HCT116 (cell line): ENCODE measurements around the gene EIF3L. TPM values are rescaled to one million over a fixed set of nuclear protein-coding genes. Genes with fewer than 3 reads are reported as not detected.

ENCODE experiments used
- ATAC-seq: fragments of 200-7000 bp; cut with Tn5 transposase; 2 replicates; pipeline ENCODE4 v1.9.1; 2020; ENCODE audit warnings: mild to moderate bottlenecking, moderate library complexity
- BruUV-seq: library from RNA; stranded (reverse); fragments of 400-500 nt; replicated peaks from 2 replicates; lab custom pipeline; 2021; lab: Mats Ljungman, UMichigan
- CTCF ChIA-PET: fragments of 300-600 bp; sonication (Branson Sonifier 250); formaldehyde crosslinking; loops from one replicate; lab custom pipeline; 2021; ENCODE audit warnings: antibody characterized with exemption; lab: Charles Lee
- POLR2A ChIA-PET: fragments of 300-600, 350-600 bp; sonication (Branson Sonifier 250); formaldehyde crosslinking; loops from one replicate; lab custom pipeline; 2021; ENCODE audit warnings: antibody characterized with exemption; lab: Charles Lee
- RAD21 ChIA-PET, 2 experiments: fragments of 300-600 bp; sonication (Branson Sonifier 250); formaldehyde crosslinking; loops; one replicate each; lab custom pipeline; 2023; ENCODE audit warnings: low total read pairs in 2 of 2; ENCODE audit not compliant: uncharacterized antibody in 2 of 2, unreplicated experiment in 2 of 2, low non-redundant PET in 1 of 2; lab: Charles Lee
- DNase-seq: peaks from one replicate; pipeline ENCODE4 v3.0.0-alpha.2; 2010; ENCODE audit warnings: low read depth, low spot score
- H2AFZ ChIP-seq: fragments of 200-600 bp; shearing (Covaris generic), sonication (generic); 2 replicates; pipeline ENCODE4 v1.6.1; 2017; ENCODE audit warnings: low read depth, mixed run types, mixed read lengths, antibody characterized with exemption, low read length; ENCODE audit not compliant: poor library complexity, severe bottlenecking
- H3K27ac ChIP-seq: 2 replicates; pipeline ENCODE4 v1.5.1; 2012; ENCODE audit warnings: low read depth, low read length
- H3K27me3 ChIP-seq: fragments of 200-600 bp; sonication (generic); 2 replicates; pipeline ENCODE4 v1.6.1; 2016; ENCODE audit warnings: mixed run types, low read length, mixed read lengths; ENCODE audit not compliant: insufficient read depth
- H3K36me3 ChIP-seq, 2 experiments: fragments of 200-500 bp in 1 of 2; fragments of 200-600 bp in 1 of 2; sonication (Bioruptor generic) in 1 of 2; sonication (generic) in 1 of 2; 2 replicates each; pipeline versions ENCODE4 v1.5.1 to v1.6.1; 2014 to 2016; ENCODE audit warnings: low read length in 2 of 2, inconsistent platforms in 1 of 2, mixed read lengths in 1 of 2, mixed run types in 1 of 2; ENCODE audit not compliant: insufficient read depth in 2 of 2, control insufficient read depth in 1 of 2
- H3K4me1 ChIP-seq, 2 experiments: fragments of 200-600 bp in 1 of 2; sonication (generic) in 1 of 2; 2 replicates each; pipeline versions ENCODE4 v1.5.1 to v1.6.1; 2012 to 2017; ENCODE audit warnings: low read length in 2 of 2, inconsistent platforms in 1 of 2, mild to moderate bottlenecking in 1 of 2, mixed read lengths in 1 of 2, mixed run types in 1 of 2, moderate library complexity in 1 of 2; ENCODE audit not compliant: insufficient read depth in 2 of 2, control insufficient read depth in 1 of 2
- H3K4me2 ChIP-seq: fragments of 200-600 bp; sonication (generic); 2 replicates; pipeline ENCODE4 v1.6.1; 2017; ENCODE audit warnings: mixed run types, low read length, mixed read lengths
- H3K4me3 ChIP-seq, 2 experiments: fragments of 200-600 bp in 1 of 2; sonication (generic) in 1 of 2; replicated peaks in 1 of 2; 2 replicates each; pipeline ENCODE4 v1.5.1; 2011 to 2016; ENCODE audit warnings: low read length in 2 of 2, control low read depth in 1 of 2, low read depth in 1 of 2, mild to moderate bottlenecking in 1 of 2, mixed read lengths in 1 of 2, mixed run types in 1 of 2
- H3K79me2 ChIP-seq: fragments of 200-600 bp; sonication (generic); 2 replicates; pipeline ENCODE4 v1.6.1; 2017; ENCODE audit warnings: mild to moderate bottlenecking, mixed run types, low read length, moderate library complexity, mixed read lengths; ENCODE audit not compliant: insufficient read depth
- H3K9ac ChIP-seq: fragments of 200-600 bp; sonication (generic); 2 replicates; pipeline ENCODE4 v1.6.1; 2016; ENCODE audit warnings: low read length, mixed read lengths
- H3K9me2 ChIP-seq: fragments of 200-600 bp; sonication (generic), shearing (Covaris generic); 2 replicates; pipeline ENCODE4 v1.6.1; 2017; ENCODE audit warnings: mixed run types, mild to moderate bottlenecking, moderate library complexity; ENCODE audit not compliant: insufficient read depth
- H3K9me3 ChIP-seq, 2 experiments: fragments of 200-500 bp in 1 of 2; fragments of 200-600 bp in 1 of 2; sonication (Bioruptor generic) in 1 of 2; sonication (generic) in 1 of 2; 2 replicates each; pipeline ENCODE4 v1.6.1; 2014 to 2017; ENCODE audit warnings: low read length in 2 of 2, mixed read lengths in 2 of 2, inconsistent platforms in 1 of 2, low read depth in 1 of 2, mild to moderate bottlenecking in 1 of 2, mixed run types in 1 of 2, moderate library complexity in 1 of 2; ENCODE audit not compliant: control insufficient read depth in 1 of 2, insufficient read depth in 1 of 2
- H4K20me1 ChIP-seq: fragments of 200-600 bp; sonication (generic), shearing (Covaris generic); 2 replicates; pipeline ENCODE4 v1.6.1; 2017; ENCODE audit warnings: mixed run types, mild to moderate bottlenecking, moderate library complexity; ENCODE audit not compliant: insufficient read depth
- JUND ChIP-seq: IDR thresholded peaks from 2 replicates; pipeline ENCODE4 v1.6.1; 2012
- REST ChIP-seq: IDR thresholded peaks from 2 replicates; pipeline ENCODE4 v1.6.1; 2012; ENCODE audit warnings: low read depth
- YY1 ChIP-seq: IDR thresholded peaks from 2 replicates; pipeline ENCODE4 v1.6.1; 2011; ENCODE audit warnings: low read length, low read depth, moderate library complexity, mild to moderate bottlenecking; ENCODE audit not compliant: insufficient replicate concordance; ENCODE audit errors: extremely low read depth
- ZFX ChIP-seq: fragments of 450-650 bp; IDR thresholded peaks from 2 replicates; pipeline ENCODE4 v1.6.1; 2017
- ZNF274 ChIP-seq: fragments of 200-500 bp; sonication (Bioruptor generic); IDR thresholded peaks from 2 replicates; pipeline ENCODE4 v1.6.1; 2014; ENCODE audit warnings: mild to moderate bottlenecking, low read depth, low read length, inconsistent platforms
- intact Hi-C: fragments of 100-400 bp; cut with micrococcal nuclease; formaldehyde crosslinking; loops from 2 replicates; pipeline ENCODE4 v1.10.0; 2022
- total RNA-seq: library from RNA; stranded (reverse); gene quantifications from one replicate; pipeline ENCODE4 v1.2.1, GENCODE V29; 2021; ENCODE audit not compliant: unreplicated experiment

EIF3L gene
- total RNA-seq, 1 experiment from 2014 or later: 687 TPM

- DNase-seq: no peak
- Histone ChIP-seq H3K79me2 (peaks cover 96% of the 10 kb centered on the region), H3K4me1 (peaks cover 4 to 8% of the 10 kb centered on the region in 2 experiments; a peak in 3 of 4 replicates), H3K9me2 (no peaks in the 10 kb centered on the region), H3K4me3 (no peak overlapping the region), H3K36me3 (peaks cover 59 to 74% of the 10 kb centered on the region in 2 experiments; a peak in 3 of 4 replicates), H3K27me3 (no peaks in the 10 kb centered on the region), H4K20me1 (peaks cover 10% of the 10 kb centered on the region; the same call in 1 of the 2 replicates), H2AFZ (no peak overlapping the region), H3K4me2 (no peak overlapping the region), H3K9me3 (no peaks in the 10 kb centered on the region), H3K9ac (no peak overlapping the region), H3K27ac (no peak overlapping the region)
- ATAC-seq: no peak
- ChIA-PET RAD21 (no interaction called here), POLR2A (interaction anchor here (1.0 to 1.3 kb wide), 2 partner anchors 11 to 28 kb away, joined by 3 to 4 read pairs; partner anchors contain the start of gene ANKRD54), CTCF (interaction anchor here (1.2 to 1.5 kb wide), 2 partner anchors 8 to 11 kb away, joined by 3 to 4 read pairs; partner anchors contain the start of gene ANKRD54)
- no peak for TF ChIP-seq REST
- intact Hi-C loops: no loop called here
- BruUV-seq: no TSS peak
These were observed 6.2 kb downstream of the EIF3L start for GRCh38 chr22:37855462-37855861.

- Histone ChIP-seq H3K4me1 (peaks cover 0 to 5% of the 10 kb centered on the region in 2 experiments; a peak in 2 of 4 replicates), H3K9ac (no peak overlapping the region), H3K4me2 (no peak overlapping the region), H3K79me2 (peaks cover 93% of the 10 kb centered on the region), H3K4me3 (no peak overlapping the region)
- CTCF ChIA-PET: interaction anchor here (0.7 to 3.9 kb wide), 2 partner anchors 10 to 43 kb away, joined by 3 to 33 read pairs; no protein-coding TSS in a partner anchor
- TF ChIP-seq ZNF274 (no peak), ZFX (no peak), JUND (no peak), YY1 (no peak)
- TF ChIP-seq, all 23 proteins: peak for 0
- DNase-seq: no peak
- Histone ChIP-seq H2AFZ (no peak overlapping the region), H3K9me2 (no peaks in the 10 kb centered on the region), H3K27ac (no peak overlapping the region), H3K9me3 (no peaks in the 10 kb centered on the region), H4K20me1 (peaks cover 6% of the 10 kb centered on the region), H3K27me3 (no peaks in the 10 kb centered on the region), H3K36me3 (peaks cover 41 to 78% of the 10 kb centered on the region in 2 experiments)
- intact Hi-C loops: no loop called here
- RAD21 ChIA-PET: no interaction called here
- POLR2A ChIA-PET: interaction anchor here (1.0 kb wide), 1 partner anchor 41 kb away, joined by 3 read pairs; no protein-coding TSS in a partner anchor
- BruUV-seq: no TSS peak
- ATAC-seq: no peak
These were observed 11.7 kb downstream of the EIF3L start for GRCh38 chr22:37860796-37861421.
